Urinary bladder (tissue), 4 donors: ENCODE measurements around the gene ARVCF. TPM values are rescaled to one million over a fixed set of nuclear protein-coding genes. Genes with fewer than 3 reads are reported as not detected.

Experiments used
- DNase-seq: peaks from one replicate; pipeline ENCODE4 v3.0.0-alpha.2; 2015; ENCODE audit errors: extremely low spot score
- H3K27ac ChIP-seq: one replicate; pipeline ENCODE4 v1.5.1; 2013; ENCODE audit warnings: low read depth, mild to moderate bottlenecking, moderate library complexity
- H3K36me3 ChIP-seq: one replicate; pipeline ENCODE4 v1.6.1; 2013; ENCODE audit warnings: mild to moderate bottlenecking, moderate library complexity; ENCODE audit not compliant: insufficient read depth
- H3K4me1 ChIP-seq: one replicate; pipeline ENCODE4 v1.6.1; 2013; ENCODE audit warnings: mild to moderate bottlenecking, moderate library complexity; ENCODE audit not compliant: insufficient read depth
- H3K4me3 ChIP-seq: one replicate; pipeline ENCODE4 v1.5.1; 2013; ENCODE audit warnings: low read depth, low read length
- WGBS: extraction: QIAGEN DNeasy Blood & Tissue Kit; methylation state at CpG from one replicate; pipeline ENCODE4 v1.1.7; 2013; 5-methylcytosine and 5-hydroxymethylcytosine counted together
- polyA plus RNA-seq: library from polyadenylated mRNA; stranded (reverse); fragments of 200-250 nt; gene quantifications from one replicate; pipeline ENCODE4 v1.2.3, GENCODE V29; 2013
- total RNA-seq: library from RNA; depleted of rRNA; stranded (reverse); fragments of >200 nt; gene quantifications from one replicate; pipeline ENCODE4 v1.2.3, GENCODE V29; 2014
- donor health status: healthy with polysubstance abuse.
- donor health status: healthy.

Gene ARVCF
- total and polyA plus RNA-seq, 2 donors = 15.4 to 16.0 TPM

DNA sequence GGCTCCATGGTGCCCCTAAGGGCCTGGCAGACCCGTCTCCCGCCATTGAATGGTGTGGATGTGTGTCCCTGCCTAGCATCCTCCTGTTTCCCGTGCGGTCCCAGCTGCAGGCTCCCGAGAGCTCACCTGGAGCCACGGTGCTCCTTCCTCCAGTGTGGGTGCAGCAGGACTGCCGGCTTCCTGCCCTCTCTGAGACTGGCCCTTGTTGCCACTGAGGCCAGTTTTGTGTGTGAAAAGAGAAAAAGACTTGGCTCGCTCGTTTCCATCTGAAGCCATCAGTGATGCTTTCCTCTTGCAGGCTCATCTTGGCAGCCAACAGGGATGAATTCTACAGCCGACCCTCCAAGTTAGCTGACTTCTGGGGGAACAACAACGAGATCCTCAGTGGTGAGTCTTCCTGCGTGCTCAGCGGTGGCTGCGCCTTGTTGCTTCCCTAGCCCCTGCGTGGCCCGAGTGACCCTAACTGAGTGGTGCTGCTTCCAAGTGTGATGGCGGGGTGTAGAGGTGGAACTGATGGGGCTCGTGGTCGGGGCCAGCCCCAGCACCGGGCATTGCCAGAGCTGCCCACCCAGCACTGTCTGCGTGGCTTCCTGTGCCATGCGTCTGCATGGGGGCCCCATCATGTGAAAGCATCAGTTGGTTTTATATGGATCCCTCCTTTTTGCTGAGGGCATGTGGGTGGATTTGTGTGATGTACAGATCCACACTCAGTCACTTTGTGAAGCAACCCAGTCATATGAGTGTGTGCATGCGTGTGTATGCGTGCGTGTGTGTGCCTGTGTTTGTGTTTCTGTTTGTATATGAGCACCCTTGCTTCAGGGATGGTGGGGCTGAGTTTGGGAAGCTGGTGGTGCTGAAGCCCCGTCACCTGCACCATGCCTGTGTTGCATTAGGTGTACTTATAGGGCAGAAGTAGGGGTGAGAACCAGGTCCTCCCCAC lies 26.7 kb upstream of the ARVCF start:
- WGBS = 93% methylated on average over 26 of the region's 26 CpGs
- Histone ChIP-seq H3K36me3 (peaks cover 2% of the 10 kb centered on the region), H3K4me3 (no peak overlapping the region), H3K4me1 (no peaks in the 10 kb centered on the region), H3K27ac (no peak overlapping the region)
- no peak for DNase-seq

DNA sequence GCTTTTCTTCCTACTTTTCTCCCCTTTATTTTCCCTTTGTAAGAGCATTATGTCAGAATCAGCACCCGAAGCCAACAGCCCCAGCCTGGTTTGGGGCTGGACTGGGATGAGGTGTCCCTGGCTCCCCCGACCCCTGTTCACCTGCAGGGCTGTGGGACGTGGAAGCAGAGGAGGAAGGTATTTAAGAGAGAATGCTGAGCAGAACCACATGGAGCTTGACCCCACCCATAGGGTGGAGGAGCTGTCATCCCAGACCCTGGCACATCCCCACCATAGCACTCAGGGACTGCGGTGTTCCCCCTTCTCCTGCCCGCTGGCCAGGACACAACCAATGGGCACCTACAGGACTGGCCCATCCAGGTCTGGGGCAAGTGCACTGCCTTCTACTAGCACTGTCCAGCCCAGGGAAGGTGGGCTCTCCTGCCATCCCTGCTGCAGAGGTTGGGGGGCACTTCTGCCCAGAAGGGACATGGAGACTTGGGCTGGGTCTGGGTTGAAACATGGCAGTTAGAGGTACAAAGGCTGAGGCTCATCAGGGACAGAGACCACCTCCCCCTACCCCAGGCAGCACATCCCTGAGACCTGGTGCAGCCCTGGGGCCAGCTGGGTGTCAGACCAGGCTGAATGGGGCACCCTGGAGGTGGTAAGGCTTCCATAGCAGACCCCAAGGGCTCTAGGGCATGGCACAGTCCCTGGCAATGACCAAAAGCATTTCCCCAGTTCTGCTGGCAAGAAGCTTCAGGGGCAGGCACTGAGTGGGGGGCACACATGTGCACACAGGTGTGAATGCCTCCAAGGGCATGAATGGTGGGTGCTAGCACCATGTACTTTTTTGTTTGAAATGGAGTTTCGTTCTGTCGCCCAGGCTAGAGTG lies 23.9 kb upstream of the ARVCF start:
- 89% methylated on average over 7 of the region's 7 CpGs for WGBS
- Histone ChIP-seq H3K27ac (no peak overlapping the region), H3K4me3 (no peak overlapping the region), H3K4me1 (no peaks in the 10 kb centered on the region), H3K36me3 (peaks cover 4% of the 10 kb centered on the region)
- no peak for DNase-seq

DNA sequence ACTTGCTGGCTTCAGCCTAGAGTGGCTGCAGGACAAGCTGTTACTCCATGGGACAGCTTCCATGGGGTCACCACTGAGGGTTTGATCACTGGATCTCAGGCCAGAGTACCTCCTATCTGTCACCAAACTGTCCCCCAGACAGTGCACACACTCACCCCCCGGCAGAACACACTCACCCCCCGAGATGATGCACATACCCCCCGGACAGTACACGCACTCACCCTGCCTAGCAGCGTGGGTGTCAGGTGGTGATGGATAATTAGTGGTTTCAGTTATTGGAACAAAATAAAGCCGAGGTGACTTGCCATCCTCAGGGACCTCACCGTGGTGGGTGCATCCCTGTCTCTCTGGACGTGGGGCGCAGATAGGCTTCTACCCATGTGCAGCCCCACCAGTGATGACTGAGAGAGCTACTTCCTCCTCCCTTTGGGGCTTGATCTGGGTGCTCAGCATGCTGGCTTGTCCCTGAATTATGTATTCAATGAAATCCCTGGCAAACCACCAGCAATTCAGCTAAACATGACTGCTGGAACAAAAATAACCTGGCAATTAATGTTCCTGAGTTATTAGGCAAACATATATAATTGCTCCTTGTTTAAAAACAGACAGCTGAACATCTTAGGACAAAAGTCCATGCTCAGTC lies 23.2 kb upstream of the ARVCF start:
- H3K36me3 ChIP-seq = peaks cover 4% of the 10 kb centered on the region

DNA sequence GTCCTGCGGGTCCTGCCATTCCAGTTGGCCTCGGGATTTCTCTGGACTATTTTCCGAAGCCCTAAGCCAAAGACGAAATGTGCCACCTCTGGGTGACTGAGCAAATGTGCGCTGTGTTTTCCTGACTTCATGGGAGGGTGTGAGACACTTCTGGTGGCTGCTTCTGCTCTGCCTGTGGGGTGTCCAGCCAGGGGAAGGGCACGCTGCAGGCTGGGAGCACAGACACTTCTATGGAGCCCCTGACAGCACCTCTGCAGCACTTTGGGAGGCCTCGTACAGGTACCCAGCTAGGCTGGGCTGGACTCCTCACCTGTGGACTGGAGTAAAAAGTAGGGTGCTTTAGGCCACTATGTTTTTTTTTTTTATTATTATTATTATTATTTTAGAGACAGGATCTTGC lies 22.0 kb upstream of the ARVCF start:
- 93% methylated on average over 7 of the region's 7 CpGs for WGBS

More for the DNA sequence above, 23.2 kb upstream of the ARVCF start:
- Histone ChIP-seq H3K4me1 (no peaks in the 10 kb centered on the region), H3K27ac (no peak overlapping the region), H3K4me3 (no peak overlapping the region)
- DNase-seq = no peak
- WGBS = 90% methylated on average over 9 of the region's 9 CpGs

DNA sequence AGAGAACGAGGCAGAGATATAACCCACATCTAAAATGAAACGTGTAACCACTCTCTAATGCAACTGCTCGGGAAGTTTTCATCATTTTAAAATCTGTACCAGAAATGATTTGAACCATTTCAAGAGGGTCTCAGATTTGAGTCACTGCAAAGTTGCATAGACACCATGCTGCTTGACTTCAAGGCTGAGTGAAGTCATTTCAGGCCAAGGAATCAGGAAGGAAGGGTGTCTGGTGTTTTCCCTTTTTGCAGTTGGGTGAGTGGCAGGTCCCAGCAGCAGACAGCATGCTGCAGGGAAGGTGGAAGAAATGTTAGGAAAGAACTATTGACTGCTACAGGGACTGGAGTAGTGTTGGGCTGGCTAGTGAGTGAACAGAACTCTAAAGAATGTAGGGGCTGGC lies 20.8 kb upstream of the ARVCF start:
- H3K36me3 ChIP-seq = peaks cover 4% of the 10 kb centered on the region
- H3K27ac ChIP-seq = no peak overlapping the region
- 91% methylated on average over 3 of the region's 3 CpGs for WGBS

More for the DNA sequence above, 22.0 kb upstream of the ARVCF start:
- Histone ChIP-seq H3K4me1 (no peaks in the 10 kb centered on the region), H3K27ac (no peak overlapping the region), H3K36me3 (peaks cover 4% of the 10 kb centered on the region), H3K4me3 (no peak overlapping the region)
- no peak for DNase-seq

DNA sequence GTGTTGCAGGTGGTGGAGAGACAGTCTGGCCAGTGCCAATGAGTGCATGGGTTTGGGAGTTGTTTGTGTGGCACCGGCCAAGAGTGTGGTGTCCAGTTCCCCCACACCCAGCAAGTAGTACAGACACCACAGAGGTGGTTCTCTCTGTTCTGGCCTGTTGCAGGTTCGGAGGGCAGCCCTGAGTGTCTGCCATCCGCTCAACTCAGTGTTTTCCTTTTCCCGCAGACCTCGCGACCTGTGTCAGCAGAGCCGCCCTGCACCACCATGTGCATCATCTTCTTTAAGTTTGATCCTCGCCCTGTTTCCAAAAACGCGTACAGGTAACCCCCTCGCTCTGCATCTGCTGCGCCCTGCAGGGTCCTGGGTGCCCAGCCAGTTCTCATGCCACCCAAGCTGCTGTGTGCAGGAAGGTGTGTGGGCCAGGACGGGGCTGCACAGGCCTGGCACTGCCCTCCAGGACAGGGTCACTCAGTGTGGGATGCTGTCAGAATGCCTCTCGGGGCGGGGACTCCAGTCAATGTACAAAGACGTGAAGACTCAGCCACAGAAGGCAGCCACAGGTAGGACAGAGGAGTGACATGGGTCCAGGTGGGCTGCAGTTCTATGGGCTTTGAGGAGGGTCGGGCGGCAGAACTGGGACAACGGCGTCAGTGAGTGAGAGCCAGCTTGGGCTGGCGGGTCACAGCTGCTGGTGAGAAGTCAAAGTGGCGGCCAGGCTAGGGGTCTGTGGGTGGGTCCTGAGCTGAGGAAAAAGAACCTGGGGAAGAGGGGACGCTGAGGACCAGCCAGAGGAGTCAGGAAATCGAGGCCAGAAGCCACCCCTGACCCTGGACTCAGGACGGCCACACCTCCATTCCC lies 20.1 kb upstream of the ARVCF start:
- H3K36me3 ChIP-seq = peaks cover 4% of the 10 kb centered on the region

More for the DNA sequence above, 20.8 kb upstream of the ARVCF start:
- no peaks in the 10 kb centered on the region for H3K4me1 ChIP-seq
- H3K4me3 ChIP-seq = no peak overlapping the region
- no peak for DNase-seq

DNA sequence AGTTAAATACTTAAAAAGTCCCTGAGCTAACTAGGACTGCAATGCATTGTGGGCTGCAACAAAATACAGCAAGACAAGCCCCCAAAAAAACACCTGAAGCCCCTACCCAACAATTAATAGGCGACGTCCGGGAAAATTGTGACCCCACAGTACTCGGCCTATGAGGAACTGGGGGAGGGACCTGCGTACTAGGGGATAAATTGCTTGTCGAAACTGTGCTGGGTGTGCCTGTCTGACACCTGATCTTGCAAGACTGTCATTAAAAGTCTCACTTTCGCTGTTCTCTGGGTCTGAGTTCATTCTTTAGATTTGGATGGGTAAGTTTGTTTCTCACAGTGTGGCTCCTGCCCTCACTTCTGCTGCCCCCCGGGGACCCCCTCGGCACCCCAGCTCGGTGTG lies 19.5 kb upstream of the ARVCF start:
- no peak for DNase-seq
- peaks cover 4% of the 10 kb centered on the region for H3K36me3 ChIP-seq
- WGBS = 87% methylated on average over 10 of the region's 10 CpGs
- no peak overlapping the region for H3K27ac ChIP-seq
- no peak overlapping the region for H3K4me3 ChIP-seq
- H3K4me1 ChIP-seq = no peaks in the 10 kb centered on the region

More for the DNA sequence above, 20.1 kb upstream of the ARVCF start:
- 94% methylated on average over 25 of the region's 25 CpGs for WGBS
- no peaks in the 10 kb centered on the region for H3K4me1 ChIP-seq
- H3K27ac ChIP-seq = no peak overlapping the region
- no peak for DNase-seq
- H3K4me3 ChIP-seq = no peak overlapping the region

DNA sequence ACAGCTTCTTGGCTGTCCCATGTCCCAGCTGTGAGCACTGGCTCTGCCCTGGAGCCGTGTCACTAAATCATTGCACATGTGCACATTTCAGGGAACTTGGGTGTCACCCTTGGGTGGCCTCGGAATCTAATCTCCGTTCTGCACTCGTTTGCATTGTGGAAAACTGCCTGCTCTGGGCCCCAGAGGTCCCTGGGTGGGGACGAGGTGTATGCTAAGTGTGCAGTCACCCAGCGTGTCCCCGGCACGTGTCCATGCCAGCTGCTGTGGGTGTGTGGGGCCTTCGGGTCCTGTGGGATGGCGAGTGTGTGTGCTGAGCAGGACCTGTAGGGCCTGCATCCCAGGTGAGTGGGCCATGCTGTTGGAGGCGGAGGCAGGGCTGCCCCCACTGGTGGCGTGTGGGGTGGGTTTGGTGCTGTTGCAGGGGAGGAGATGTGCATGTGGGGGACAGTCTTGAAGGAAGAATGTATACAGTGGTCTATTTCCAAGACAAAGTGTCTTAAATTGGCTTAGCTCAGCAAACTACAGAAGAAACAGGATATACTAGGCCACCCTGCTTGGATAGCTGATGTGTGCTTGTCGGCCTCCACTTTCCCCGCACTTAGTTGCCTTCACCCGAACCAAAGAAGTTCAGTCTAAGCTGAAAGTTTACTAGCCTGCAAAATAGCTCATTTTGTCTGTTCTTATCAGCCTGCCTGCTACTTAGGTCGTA lies 18.9 kb upstream of the ARVCF start:
- Histone ChIP-seq H3K4me3 (no peak overlapping the region), H3K27ac (no peak overlapping the region), H3K4me1 (no peaks in the 10 kb centered on the region), H3K36me3 (peaks cover 4% of the 10 kb centered on the region)
- no peak for DNase-seq
- WGBS = 87% methylated on average over 16 of the region's 16 CpGs

DNA sequence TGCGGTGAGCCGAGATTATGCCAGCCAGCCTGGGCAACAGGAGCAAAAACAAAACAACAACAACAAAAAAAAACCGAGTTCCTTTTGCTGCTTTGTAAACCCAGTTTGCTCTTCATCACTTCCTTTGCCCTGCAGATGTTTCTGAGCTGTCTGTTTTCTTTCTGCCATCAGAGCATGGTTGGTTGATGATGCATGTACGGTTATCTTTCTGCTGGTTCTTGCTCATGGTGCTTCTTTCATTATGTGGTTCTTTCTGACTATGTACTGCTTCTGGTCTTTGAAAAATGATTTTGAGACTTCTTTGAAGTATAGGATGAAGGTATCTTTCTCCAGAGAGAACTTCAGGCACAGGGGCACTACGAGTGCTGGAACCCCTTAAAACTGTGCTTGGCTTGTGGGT lies 17.5 kb upstream of the ARVCF start:
- Histone ChIP-seq H3K36me3 (peaks cover 4% of the 10 kb centered on the region), H3K4me3 (no peak overlapping the region), H3K27ac (no peak overlapping the region), H3K4me1 (no peaks in the 10 kb centered on the region)
- no peak for DNase-seq
- 83% methylated on average over 5 of the region's 5 CpGs for WGBS

DNA sequence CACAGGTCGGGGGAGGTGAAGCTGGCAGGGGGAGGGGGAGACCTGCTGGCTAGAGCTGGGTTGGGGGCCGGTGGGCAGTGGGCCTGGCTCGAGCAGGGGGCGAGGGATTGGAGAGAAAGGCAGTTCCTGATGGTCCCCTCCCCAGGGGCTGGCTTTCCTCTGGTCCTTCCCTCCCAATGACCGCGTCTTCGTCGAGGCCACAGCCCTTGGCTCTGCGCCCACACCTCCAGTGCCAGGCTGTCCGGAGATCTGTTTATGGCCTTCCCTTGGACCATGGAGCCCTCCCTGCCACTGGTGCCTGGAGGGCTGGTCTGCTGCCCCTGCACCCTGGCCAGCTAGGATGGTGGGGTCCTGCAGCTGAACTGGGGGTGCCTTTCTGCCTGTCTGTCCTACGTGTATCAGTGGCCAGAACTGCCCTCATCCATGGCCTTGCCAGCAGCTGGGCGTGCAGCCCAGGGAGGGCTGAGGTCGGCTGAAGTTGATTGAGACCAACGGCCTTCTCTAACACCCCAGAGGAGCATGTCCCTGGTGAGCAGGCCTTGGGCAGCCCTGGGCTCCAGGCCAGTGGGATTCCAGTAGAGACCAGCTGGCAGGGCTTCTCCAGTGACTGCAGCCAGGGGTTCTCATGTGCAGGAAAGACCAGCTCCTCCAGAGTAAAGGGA lies 16.6 kb upstream of the ARVCF start:
- H3K4me3 ChIP-seq = no peak overlapping the region
- H3K36me3 ChIP-seq = peaks cover 2% of the 10 kb centered on the region
- no peak overlapping the region for H3K27ac ChIP-seq
- no peak for DNase-seq
- whole genome bisulfite sequencing = 68% methylated on average over 14 of the region's 14 CpGs
- no peaks in the 10 kb centered on the region for H3K4me1 ChIP-seq

DNA sequence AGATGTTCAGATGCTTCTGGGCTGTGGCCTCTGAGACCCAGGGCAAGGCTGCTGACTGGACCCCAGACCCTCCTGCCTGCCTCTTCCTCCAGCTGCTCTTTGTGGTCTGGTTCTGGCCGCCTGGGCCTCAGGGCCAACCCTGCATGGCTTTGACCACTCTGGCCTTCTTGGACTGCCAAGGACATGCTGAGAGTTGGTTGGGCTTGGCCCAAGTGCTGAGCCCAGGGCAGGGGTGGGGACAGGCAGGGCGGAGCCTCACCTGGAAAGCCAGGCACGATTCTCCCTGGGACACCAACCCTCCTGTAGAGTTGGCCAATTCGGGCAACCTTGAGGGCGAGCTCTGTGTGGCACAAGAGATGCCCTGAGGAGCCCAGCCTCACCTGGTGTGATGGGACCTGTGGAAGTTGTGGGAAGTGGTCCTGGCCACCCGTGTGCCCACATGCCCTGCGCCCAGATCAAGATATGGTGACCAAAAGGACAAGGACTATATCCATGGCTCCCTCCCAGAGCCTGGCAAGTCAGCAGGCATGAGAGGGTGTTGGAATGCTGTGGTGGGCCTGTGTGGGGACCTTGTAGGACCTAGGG lies 15.9 kb upstream of the ARVCF start:
- no peak overlapping the region for H3K4me3 ChIP-seq
- no peak overlapping the region for H3K27ac ChIP-seq
- H3K36me3 ChIP-seq = no peaks in the 10 kb centered on the region
- 93% methylated on average over 7 of the region's 7 CpGs for WGBS
- H3K4me1 ChIP-seq = no peaks in the 10 kb centered on the region
- DNase-seq = no peak
